Mesenchymal stem cell (in vitro differentiated cells and primary cell): ENCODE data around the gene ASB2.

ENCODE experiments used
- DNase-seq: peaks from one replicate; pipeline ENCODE4 v3.0.0-alpha.2; 2013
- H2AFZ ChIP-seq: one replicate; pipeline ENCODE4 v1.6.1; 2013; ENCODE audit warnings: low read depth, mild to moderate bottlenecking, control low read depth, inconsistent platforms, low read length, moderate library complexity
- H2AK5ac ChIP-seq: 2 replicates; pipeline ENCODE4 v1.6.1; 2013; ENCODE audit warnings: low read length, moderate library complexity, mild to moderate bottlenecking, inconsistent platforms; ENCODE audit not compliant: severe bottlenecking
- H2BK120ac ChIP-seq: one replicate; pipeline ENCODE4 v1.6.1; 2013; ENCODE audit warnings: low read depth, mild to moderate bottlenecking, inconsistent platforms, low read length, moderate library complexity
- H2BK12ac ChIP-seq, 2 experiments: one replicate each; pipeline ENCODE4 v1.6.1; 2013; ENCODE audit warnings: inconsistent platforms in 2 of 2, low read length in 2 of 2, mild to moderate bottlenecking in 2 of 2, moderate library complexity in 2 of 2, control low read depth in 1 of 2
- H2BK15ac ChIP-seq: one replicate; pipeline ENCODE4 v1.6.1; 2013; ENCODE audit warnings: mild to moderate bottlenecking, low read depth, inconsistent platforms; ENCODE audit not compliant: poor library complexity, severe bottlenecking
- H2BK5ac ChIP-seq: 2 replicates; pipeline ENCODE4 v1.6.1; 2013; ENCODE audit warnings: low read depth, mild to moderate bottlenecking, low read length, control low read depth, inconsistent platforms; ENCODE audit not compliant: poor library complexity, severe bottlenecking
- H3K14ac ChIP-seq, 2 experiments: one replicate each; pipeline ENCODE4 v1.6.1; 2013; ENCODE audit warnings: inconsistent platforms in 2 of 2, low read length in 2 of 2, control low read depth in 1 of 2, mild to moderate bottlenecking in 1 of 2, moderate library complexity in 1 of 2
- H3K18ac ChIP-seq, 2 experiments: one replicate each; pipeline ENCODE4 v1.6.1; 2013; ENCODE audit warnings: inconsistent platforms in 2 of 2, low read length in 2 of 2, control low read depth in 1 of 2, low read depth in 1 of 2, mild to moderate bottlenecking in 1 of 2
- H3K23ac ChIP-seq, 2 experiments: one replicate each; pipeline ENCODE4 v1.6.1; 2013; ENCODE audit warnings: inconsistent platforms in 2 of 2, low read length in 2 of 2, mild to moderate bottlenecking in 2 of 2, moderate library complexity in 2 of 2, control low read depth in 1 of 2
- H3K27ac ChIP-seq: 2 replicates; pipeline ENCODE4 v1.5.1; 2013; ENCODE audit warnings: mild to moderate bottlenecking, moderate library complexity, low read length, control low read depth, inconsistent platforms; ENCODE audit not compliant: poor library complexity, severe bottlenecking
- H3K27me3 ChIP-seq, 2 experiments: 2 replicates each; pipeline versions ENCODE4 v1.6.1 to v1.7.0; 2013; ENCODE audit warnings: low read length in 2 of 2, mild to moderate bottlenecking in 2 of 2, moderate library complexity in 2 of 2, control low read depth in 1 of 2, inconsistent platforms in 1 of 2; ENCODE audit not compliant: control insufficient read depth in 1 of 2, insufficient read depth in 1 of 2
- H3K36me3 ChIP-seq, 2 experiments: 2 replicates each; pipeline versions ENCODE4 v1.6.1 to v1.7.0; 2013; ENCODE audit warnings: low read length in 2 of 2, control low read depth in 1 of 2, inconsistent platforms in 1 of 2, low read depth in 1 of 2, mild to moderate bottlenecking in 1 of 2; ENCODE audit not compliant: insufficient read depth in 2 of 2, control insufficient read depth in 1 of 2
- H3K4ac ChIP-seq, 2 experiments: one replicate each; pipeline ENCODE4 v1.6.1; 2013; ENCODE audit warnings: inconsistent platforms in 2 of 2, low read length in 2 of 2, mild to moderate bottlenecking in 2 of 2, moderate library complexity in 2 of 2, control low read depth in 1 of 2, low read depth in 1 of 2
- H3K4me1 ChIP-seq: 2 replicates; pipeline ENCODE4 v1.6.1; 2013; ENCODE audit warnings: low read depth, low read length, control low read depth; ENCODE audit not compliant: control insufficient read depth, insufficient read depth
- H3K4me2 ChIP-seq: 2 replicates; pipeline ENCODE4 v1.6.1; 2013; ENCODE audit warnings: low read length, mild to moderate bottlenecking, inconsistent platforms; ENCODE audit not compliant: poor library complexity, severe bottlenecking
- H3K4me3 ChIP-seq, 2 experiments: 2 replicates each; pipeline versions ENCODE4 v1.5.1 to v1.7.0; 2013; ENCODE audit warnings: low read length in 2 of 2, mild to moderate bottlenecking in 2 of 2, control low read depth in 1 of 2, low read depth in 1 of 2; ENCODE audit not compliant: insufficient read depth in 1 of 2
- H3K79me1 ChIP-seq: replicated peaks from 2 replicates; pipeline ENCODE4 v1.6.1; 2013; ENCODE audit warnings: mild to moderate bottlenecking, control low read depth, low read length, inconsistent platforms; ENCODE audit not compliant: poor library complexity, severe bottlenecking
- H3K9ac ChIP-seq: 2 replicates; pipeline ENCODE4 v1.7.0; 2013; ENCODE audit warnings: mild to moderate bottlenecking, low read length, moderate library complexity
- H3K9me3 ChIP-seq: 2 replicates; pipeline ENCODE4 v1.7.0; 2013; ENCODE audit warnings: mild to moderate bottlenecking, low read length; ENCODE audit not compliant: control insufficient read depth
- H4K8ac ChIP-seq: one replicate; pipeline ENCODE4 v1.6.1; 2013; ENCODE audit warnings: inconsistent platforms, mild to moderate bottlenecking, low read length, moderate library complexity
- H4K91ac ChIP-seq: one replicate; pipeline ENCODE4 v1.6.1; 2013; ENCODE audit warnings: mild to moderate bottlenecking, low read length, inconsistent platforms
- WGBS: methylation state at CpG from one replicate; pipeline ENCODE4 v1.1.7; 2013; ENCODE audit warnings: mixed read lengths; 5-methylcytosine and 5-hydroxymethylcytosine counted together

ASB2 gene

GRCh38 chr14:93951635-93952540 is 24.5 kb downstream of the ASB2 start:
- Histone ChIP-seq H2BK15ac (no peak overlapping the region), H3K36me3 (no peaks in the 10 kb centered on the region), H2AK5ac (peak overlapping the region; percentile 52), H3K27ac (no peak overlapping the region), H2AFZ (no peak overlapping the region), H3K23ac (no peak overlapping the region), H3K4me3 (no peak overlapping the region), H3K4me1 (peaks cover 53% of the 10 kb centered on the region), H3K9me3 (no peaks in the 10 kb centered on the region), H3K14ac (no peak overlapping the region), H3K79me1 (no peaks in the 10 kb centered on the region), H3K9ac (no peak overlapping the region), H4K91ac (no peak overlapping the region), H3K27me3 (peaks cover 0 to 21% of the 10 kb centered on the region in 2 experiments), H3K4me2 (no peak overlapping the region), H2BK12ac (no peak overlapping the region), H2BK5ac (no peak overlapping the region), H4K8ac (no peak overlapping the region), H3K18ac (no peak overlapping the region), H3K4ac (no peak overlapping the region), H2BK120ac (no peak overlapping the region)
- DNase-seq: no peak
- 70% methylated on average over 7 of the region's 7 CpGs for WGBS

GRCh38 chr14:93950948-93951634 is 25.3 kb downstream of the ASB2 start:
- Histone ChIP-seq H3K4me1 (peaks cover 49% of the 10 kb centered on the region), H2AFZ (no peak overlapping the region), H4K8ac (no peak overlapping the region), H3K9me3 (no peaks in the 10 kb centered on the region), H3K18ac (no peak overlapping the region), H3K4ac (no peak overlapping the region), H2AK5ac (no peak overlapping the region), H3K27me3 (peaks cover 0 to 18% of the 10 kb centered on the region in 2 experiments), H2BK120ac (no peak overlapping the region), H3K4me2 (no peak overlapping the region), H3K4me3 (no peak overlapping the region), H3K9ac (no peak overlapping the region), H3K79me1 (no peaks in the 10 kb centered on the region), H2BK12ac (no peak overlapping the region), H2BK5ac (no peak overlapping the region), H3K14ac (no peak overlapping the region), H3K27ac (no peak overlapping the region), H4K91ac (no peak overlapping the region), H3K36me3 (no peaks in the 10 kb centered on the region), H3K23ac (no peak overlapping the region), H2BK15ac (no peak overlapping the region)
- 82% methylated on average over 19 of the region's 20 CpGs for WGBS
- no peak for DNase-seq

DNA sequence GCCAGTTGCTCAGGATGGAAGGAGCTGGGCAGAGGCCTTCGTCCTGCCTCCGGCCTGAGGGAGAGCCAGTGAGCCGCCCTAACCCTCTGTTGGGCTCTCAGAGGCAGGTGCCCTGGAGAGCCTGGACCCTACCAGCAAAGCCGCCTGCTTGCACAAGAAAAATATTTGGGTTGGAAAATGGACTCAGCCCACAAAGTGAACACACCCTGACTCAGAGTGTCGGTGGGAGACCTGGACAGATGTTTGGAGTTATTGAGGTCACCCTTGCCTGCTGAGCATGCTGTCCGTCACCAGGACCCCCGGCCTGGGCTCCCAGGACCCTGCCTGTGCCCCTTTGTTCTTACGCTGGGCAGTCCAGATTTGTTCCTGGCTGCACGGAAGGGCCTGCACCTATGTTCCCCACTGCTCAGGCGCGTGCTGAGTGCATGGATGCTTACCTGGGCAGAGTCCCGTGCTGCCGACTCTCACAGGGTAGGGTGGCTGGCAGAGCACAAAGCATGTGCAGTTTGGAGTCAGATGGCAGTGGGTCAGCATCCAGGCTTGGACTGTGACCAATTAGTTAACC is 26.8 kb downstream of the ASB2 start:
- Histone ChIP-seq H2BK5ac (no peak overlapping the region), H3K18ac (no peak overlapping the region)
- 91% methylated on average over 13 of the region's 13 CpGs for WGBS

GRCh38 chr14:93947282-93947681 is 29.1 kb downstream of the ASB2 start:
- Histone ChIP-seq H2AFZ (no peak overlapping the region), H2AK5ac (peak overlapping the region; percentile 28), H3K27ac (no peak overlapping the region), H3K9me3 (no peaks in the 10 kb centered on the region), H3K4me1 (peaks cover 43% of the 10 kb centered on the region), H2BK15ac (no peak overlapping the region), H2BK12ac (no peak overlapping the region), H3K14ac (no peak overlapping the region), H3K36me3 (no peaks in the 10 kb centered on the region), H3K4me3 (no peak overlapping the region), H3K9ac (no peak overlapping the region), H3K4ac (no peak overlapping the region), H4K91ac (no peak overlapping the region), H3K18ac (no peak overlapping the region), H3K23ac (no peak overlapping the region), H3K79me1 (no peaks in the 10 kb centered on the region), H2BK120ac (no peak overlapping the region), H2BK5ac (no peak overlapping the region), H3K27me3 (peaks cover 0 to 4% of the 10 kb centered on the region in 2 experiments), H3K4me2 (no peak overlapping the region), H4K8ac (no peak overlapping the region)
- no peak for DNase-seq
- WGBS: 87% methylated on average over 19 of the region's 19 CpGs

More for the DNA sequence above, 26.8 kb downstream of the ASB2 start:
- no peak overlapping the region for H2BK15ac ChIP-seq
- no peak overlapping the region for H2BK12ac ChIP-seq
- H3K9ac ChIP-seq: no peak overlapping the region
- no peaks in the 10 kb centered on the region for H3K36me3 ChIP-seq
- no peak overlapping the region for H4K8ac ChIP-seq
- peaks cover 0 to 9% of the 10 kb centered on the region in 2 experiments for H3K27me3 ChIP-seq
- no peak for DNase-seq
- no peak overlapping the region for H3K4ac ChIP-seq
- no peak overlapping the region for H3K4me3 ChIP-seq
- no peaks in the 10 kb centered on the region for H3K79me1 ChIP-seq
- peaks cover 50% of the 10 kb centered on the region for H3K4me1 ChIP-seq
- no peak overlapping the region for H3K27ac ChIP-seq
- H2AFZ ChIP-seq: no peak overlapping the region
- no peak overlapping the region for H2AK5ac ChIP-seq
- no peak overlapping the region for H3K14ac ChIP-seq
- H3K4me2 ChIP-seq: no peak overlapping the region
- H3K9me3 ChIP-seq: no peaks in the 10 kb centered on the region
- no peak overlapping the region for H3K23ac ChIP-seq
- no peak overlapping the region for H2BK120ac ChIP-seq
- H4K91ac ChIP-seq: no peak overlapping the region
